LNCAP (cell line): ENCODE data around the gene TSPOAP1.

Experiments
- TF ChIP-seq, protein P1 (sequence below): fragments of 450-650 bp; IDR thresholded peaks from 2 replicates; pipeline ENCODE4 v1.5.1; 2017; ENCODE audit warnings: mild to moderate bottlenecking

Gene TSPOAP1

DNA sequence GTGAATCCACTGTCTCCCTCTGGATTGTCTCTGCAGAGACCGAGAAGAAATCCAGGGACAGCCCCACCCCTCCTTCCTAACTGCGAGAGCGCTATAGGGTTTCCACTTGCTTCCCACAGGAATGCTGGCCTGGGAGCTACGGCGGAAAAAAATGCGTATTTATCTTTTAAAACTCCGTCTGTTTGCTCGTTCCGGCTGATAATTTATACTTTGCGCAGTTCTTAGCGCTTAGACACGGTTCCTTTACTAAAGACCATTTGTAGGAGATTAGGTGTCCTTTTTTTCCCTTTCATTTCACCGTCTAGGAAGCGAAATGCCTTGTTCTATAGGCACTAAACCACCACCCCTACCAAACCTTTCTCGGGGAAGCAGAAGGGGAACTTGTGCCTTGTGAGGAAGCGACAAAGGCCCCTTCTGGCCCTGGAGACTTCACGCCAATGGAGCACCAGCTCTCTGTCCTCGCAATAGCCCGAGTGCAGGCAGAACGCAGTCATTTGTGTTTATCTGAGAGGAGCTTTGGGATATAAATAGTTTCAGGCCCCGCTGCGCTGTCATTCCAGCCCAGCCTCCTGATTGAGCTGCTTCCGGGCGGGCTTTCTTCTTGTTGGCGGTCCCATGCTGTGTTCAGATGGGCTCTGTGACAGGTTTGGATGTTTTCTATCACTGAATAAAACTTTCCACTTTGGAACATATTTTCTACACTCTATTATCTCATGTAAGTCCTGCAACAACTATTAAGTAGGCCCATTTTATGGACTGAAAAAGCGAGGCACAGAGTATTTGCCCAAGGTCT is 24.2 kb upstream of the TSPOAP1 start:
- TF ChIP-seq, protein P1, sequence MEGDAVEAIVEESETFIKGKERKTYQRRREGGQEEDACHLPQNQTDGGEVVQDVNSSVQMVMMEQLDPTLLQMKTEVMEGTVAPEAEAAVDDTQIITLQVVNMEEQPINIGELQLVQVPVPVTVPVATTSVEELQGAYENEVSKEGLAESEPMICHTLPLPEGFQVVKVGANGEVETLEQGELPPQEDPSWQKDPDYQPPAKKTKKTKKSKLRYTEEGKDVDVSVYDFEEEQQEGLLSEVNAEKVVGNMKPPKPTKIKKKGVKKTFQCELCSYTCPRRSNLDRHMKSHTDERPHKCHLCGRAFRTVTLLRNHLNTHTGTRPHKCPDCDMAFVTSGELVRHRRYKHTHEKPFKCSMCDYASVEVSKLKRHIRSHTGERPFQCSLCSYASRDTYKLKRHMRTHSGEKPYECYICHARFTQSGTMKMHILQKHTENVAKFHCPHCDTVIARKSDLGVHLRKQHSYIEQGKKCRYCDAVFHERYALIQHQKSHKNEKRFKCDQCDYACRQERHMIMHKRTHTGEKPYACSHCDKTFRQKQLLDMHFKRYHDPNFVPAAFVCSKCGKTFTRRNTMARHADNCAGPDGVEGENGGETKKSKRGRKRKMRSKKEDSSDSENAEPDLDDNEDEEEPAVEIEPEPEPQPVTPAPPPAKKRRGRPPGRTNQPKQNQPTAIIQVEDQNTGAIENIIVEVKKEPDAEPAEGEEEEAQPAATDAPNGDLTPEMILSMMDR = no peak

DNA sequence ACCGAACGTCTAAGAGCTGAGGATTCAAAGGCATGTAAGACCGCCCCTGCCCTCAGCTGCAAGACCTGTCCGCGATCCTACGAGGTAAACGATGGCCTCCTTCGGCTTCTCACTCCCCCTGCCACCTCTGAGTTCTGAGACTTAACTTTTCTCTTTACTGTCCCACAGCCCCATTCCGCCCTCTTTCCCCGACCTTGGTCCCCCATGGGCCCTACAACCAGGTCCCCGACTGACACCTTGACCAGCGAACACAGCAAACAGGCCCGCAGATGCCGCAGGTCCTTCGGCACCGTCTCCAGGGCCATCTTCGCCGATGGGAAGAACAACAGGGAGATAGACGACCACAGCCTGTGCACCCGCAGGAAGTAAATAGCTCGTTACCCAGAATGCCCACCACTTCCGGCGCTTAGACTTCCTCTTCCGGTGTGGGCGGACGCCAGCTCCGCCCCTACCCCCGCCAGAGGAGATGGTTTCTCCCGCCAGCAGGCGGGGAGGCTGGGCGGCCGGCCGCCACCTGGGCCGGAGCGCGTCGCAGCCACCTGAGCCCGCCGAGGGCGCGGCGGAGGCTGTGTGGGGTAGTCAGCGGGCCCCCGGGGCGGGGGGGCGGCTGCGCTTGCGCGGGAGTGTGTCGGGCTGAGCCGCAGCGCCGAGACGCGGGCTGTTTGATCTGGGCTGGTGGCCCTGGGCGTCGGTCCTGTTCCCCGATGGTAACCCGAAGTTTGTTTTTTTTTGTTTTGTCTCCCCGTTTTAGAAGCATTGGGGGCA is 23.4 kb upstream of the TSPOAP1 start, which contains the start of gene SUPT4H1:
Gene SUPT4H1 (minus strand): TSS at position 371 of the 765 bp plus-strand sequence. CDS start 66 bp downstream, at position 305.
- TF ChIP-seq, protein P1 = no peak

DNA sequence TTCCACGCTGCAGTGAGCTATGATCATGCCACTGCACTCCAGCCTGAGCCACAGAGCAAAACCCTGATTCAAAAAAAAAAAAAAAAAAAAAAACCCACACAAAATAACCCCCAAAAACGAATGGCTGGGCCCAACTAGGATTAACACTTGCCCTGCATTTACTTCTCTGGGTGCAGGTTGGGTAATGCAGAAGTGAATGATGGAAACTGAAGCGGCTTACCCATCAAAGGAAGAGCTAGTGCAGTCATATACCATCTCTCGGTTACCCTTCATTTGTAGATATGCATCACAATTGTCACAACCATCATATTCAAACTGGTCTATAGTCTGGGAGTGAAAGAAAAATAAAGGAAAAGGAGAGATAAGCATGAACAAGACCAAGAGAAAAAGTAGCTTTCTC is 22.6 kb upstream of the TSPOAP1 start:
- TF ChIP-seq, protein P1 = no peak

GRCh38 chr17:58348038-58348437 is 19.4 kb upstream of the TSPOAP1 start:
- TF ChIP-seq, protein P1 = no peak

DNA sequence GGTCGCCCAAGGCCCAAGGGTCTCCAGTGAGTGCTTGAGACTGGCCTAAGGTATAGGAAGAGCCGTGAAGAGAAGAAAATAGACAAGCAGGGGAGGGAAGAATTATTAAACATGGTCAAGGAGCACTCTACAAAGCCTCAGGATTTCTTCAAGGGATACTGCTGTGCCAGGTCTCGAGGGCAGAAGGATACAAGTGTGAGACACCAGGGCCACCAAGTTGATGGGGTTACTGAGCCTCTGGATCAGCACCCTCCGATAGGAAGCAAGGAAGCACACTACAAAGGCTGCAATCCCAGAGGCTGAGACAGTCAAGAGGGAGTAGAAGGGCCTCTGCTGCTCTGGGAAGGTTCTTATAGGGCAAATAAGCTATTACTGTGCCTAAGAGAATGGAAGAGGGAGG is 16.9 kb upstream of the TSPOAP1 start:
- TF ChIP-seq, protein P1 = no peak

DNA sequence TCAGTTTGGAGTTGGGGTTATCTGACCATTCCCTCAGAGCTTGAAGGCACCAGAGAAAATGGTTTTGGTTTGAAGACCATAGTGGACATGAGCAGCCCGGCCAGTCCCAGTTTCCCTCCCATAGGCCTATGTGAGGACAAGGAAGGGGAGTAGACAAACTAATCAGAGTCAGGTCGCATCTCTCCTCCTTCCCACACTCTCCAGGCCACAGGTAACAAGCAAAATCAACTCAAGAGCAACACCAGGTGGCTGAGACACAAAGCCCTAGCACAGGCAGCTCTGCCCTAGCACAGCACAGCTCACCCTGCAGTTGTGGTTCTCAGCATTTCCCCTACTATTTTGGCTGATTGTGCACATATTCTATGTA is 16.2 kb upstream of the TSPOAP1 start:
- TF ChIP-seq, protein P1 = no peak

DNA sequence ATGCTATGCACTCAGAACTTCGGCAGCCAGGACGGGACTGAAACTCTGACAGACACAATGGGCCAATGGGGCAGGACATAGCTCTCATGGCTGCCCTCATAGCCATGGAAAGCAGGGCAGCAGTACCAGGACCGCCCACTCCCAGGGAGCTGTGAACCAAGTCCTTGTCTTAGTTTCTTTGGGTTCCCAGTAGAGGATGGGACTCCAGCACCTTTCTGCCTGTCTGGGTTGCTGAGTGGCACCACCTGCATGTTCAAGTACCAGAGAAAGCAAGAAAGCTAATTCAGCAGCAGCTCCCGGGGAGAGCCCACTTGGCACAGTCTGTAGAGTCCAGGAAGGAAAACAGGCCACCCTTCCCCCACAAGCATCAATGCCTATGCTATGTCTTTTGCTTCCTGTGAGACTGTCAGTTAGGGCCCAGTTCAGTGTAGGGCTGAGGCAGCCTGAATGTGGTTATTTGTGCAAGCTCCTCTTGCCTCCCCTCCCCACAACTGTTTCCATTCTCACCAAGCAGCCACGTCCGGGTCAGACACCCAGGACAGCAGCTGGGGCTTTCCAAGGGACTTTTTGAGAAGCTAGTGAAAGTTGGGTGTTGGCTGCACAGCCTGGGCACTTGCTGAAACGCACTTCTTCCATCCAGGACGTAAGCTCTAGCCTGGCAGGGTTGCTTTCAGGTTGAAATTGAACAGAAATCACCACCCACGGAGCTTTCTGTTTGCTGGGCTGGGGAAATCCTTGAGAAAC is 15.6 kb upstream of the TSPOAP1 start:
- TF ChIP-seq, protein P1 = no peak
